ENCODE data around the gene RGS6. TPM values are rescaled to one million over a fixed set of nuclear protein-coding genes. Genes with fewer than 3 reads are reported as not detected.

Gene RGS6
- total RNA-seq, 2 donors from 2014 or later = 1.4 to 4.7 TPM

DNA sequence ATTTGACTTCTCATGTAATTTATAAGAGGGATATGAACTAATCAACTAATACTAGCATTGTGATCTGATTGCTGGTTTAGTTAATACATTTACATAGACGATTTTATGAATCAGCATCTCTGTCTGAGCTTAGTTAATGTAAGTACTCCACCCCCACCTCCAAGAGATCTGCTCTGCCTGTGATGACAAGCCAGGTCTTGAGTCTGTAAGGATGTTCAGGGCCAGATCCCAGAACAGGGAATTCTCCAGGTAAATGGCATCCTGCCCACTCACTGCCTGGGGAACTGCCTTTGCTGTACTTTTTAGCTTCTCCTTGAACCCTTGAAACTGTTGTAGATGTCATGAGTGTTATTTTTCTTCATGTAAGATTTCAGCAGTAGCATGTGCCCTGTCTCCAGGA lies 289.8 kb downstream of the RGS6 start:
- no peak for ATAC-seq (ENCODE audit: insufficient number of reproducible peaks, low FRiP score, low read depth)

DNA sequence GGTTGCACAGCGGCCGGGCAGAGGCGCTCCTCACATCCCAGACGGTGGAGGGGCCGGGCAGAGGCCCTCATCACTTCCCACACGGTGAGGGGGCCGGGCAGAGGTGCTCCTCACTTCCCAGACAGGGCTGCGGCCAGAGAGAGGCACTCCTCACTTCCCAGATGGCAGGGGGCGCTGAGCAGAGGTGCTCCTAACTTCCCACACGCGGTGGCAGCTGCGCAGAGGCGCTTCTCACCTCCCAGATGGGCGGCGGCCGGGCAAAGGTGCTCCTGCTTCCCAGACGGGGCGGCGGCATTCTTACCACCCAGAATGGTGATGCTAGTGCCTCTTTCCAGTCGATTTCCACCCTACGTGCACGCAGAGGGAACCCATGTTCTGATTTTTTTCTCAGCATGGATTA lies 304.4 kb downstream of the RGS6 start:
- TF ChIP-seq, protein P1, sequence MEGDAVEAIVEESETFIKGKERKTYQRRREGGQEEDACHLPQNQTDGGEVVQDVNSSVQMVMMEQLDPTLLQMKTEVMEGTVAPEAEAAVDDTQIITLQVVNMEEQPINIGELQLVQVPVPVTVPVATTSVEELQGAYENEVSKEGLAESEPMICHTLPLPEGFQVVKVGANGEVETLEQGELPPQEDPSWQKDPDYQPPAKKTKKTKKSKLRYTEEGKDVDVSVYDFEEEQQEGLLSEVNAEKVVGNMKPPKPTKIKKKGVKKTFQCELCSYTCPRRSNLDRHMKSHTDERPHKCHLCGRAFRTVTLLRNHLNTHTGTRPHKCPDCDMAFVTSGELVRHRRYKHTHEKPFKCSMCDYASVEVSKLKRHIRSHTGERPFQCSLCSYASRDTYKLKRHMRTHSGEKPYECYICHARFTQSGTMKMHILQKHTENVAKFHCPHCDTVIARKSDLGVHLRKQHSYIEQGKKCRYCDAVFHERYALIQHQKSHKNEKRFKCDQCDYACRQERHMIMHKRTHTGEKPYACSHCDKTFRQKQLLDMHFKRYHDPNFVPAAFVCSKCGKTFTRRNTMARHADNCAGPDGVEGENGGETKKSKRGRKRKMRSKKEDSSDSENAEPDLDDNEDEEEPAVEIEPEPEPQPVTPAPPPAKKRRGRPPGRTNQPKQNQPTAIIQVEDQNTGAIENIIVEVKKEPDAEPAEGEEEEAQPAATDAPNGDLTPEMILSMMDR (IDR thresholded peaks at IDR 0.05) = no peak
- Histone ChIP-seq H3K36me3 (no peaks in the 10 kb centered on the region), H3K4me3 (no peak overlapping the region), H3K4me1 (ENCODE audit: control insufficient read depth in 1 of 2, low read depth in 2 of 2) (peaks cover 0 to 6% of the 10 kb centered on the region in 2 donors), H3K27ac (no peak overlapping the region), H3K9me3 (no peaks in the 10 kb centered on the region), H3K27me3 (replicated peaks; ENCODE audit: insufficient read depth) (no peaks in the 10 kb centered on the region)
- ATAC-seq (ENCODE audit: insufficient number of reproducible peaks, low FRiP score, low read depth) = no peak
- DNase-seq (ENCODE audit: low spot score) = no peak

More for the DNA sequence above, 289.8 kb downstream of the RGS6 start:
- Histone ChIP-seq H3K9me3 (no peaks in the 10 kb centered on the region), H3K27ac (no peak overlapping the region), H3K4me1 (ENCODE audit: control insufficient read depth in 1 of 2, low read depth in 2 of 2) (no peaks in the 10 kb centered on the region), H3K4me3 (no peak overlapping the region), H3K36me3 (no peaks in the 10 kb centered on the region), H3K27me3 (replicated peaks; ENCODE audit: insufficient read depth) (no peaks in the 10 kb centered on the region)
- TF ChIP-seq, protein P1 (IDR thresholded peaks at IDR 0.05) = no peak
- no peak for DNase-seq (ENCODE audit: low spot score)

DNA sequence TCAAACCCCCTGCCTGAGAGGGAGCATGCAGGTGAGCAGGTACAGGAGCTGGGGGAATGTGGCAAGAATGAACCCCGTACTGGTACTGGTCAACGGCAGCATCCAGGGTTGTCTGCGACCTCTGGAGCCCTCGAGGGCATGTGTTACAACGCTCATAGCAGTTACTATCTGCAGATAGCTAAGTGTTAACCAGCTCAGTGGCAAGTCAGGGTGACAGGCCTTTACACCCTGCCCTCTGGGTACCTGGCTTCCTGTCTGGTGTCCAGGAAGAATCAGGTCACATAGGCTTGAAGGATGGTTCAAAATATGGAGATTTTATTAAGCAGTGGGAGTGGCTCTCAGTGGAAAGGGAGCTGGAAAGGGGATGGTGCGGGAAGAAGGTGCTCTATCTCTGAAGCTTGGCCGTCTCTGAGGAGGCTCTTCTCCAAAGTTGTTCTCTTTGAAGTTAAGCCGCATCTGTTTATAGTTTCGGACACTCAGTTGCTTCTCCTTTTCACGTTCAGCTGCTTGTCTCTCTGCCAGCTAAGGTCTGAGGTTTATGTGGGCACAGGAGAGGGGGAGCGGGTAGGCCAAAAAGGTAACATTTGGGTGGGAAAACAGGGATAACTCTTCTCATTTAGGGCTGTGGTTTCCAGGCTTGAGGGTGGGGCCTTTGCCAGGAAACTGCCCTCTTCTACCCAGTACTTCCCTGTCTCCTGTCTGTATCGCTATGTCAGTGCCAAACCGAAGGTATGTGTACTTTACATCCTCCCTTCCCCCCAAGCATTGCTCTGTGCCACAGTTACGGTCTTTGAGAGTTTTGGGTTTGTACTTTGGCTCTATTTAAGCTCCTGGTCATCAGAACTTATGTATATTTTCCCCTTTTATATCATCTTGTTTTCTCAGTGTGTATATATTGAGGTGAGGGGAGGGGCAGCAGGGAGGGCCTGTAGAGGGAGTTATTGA lies 305.8 kb downstream of the RGS6 start:
- H3K27me3 ChIP-seq (replicated peaks; ENCODE audit: insufficient read depth) = no peaks in the 10 kb centered on the region

DNA sequence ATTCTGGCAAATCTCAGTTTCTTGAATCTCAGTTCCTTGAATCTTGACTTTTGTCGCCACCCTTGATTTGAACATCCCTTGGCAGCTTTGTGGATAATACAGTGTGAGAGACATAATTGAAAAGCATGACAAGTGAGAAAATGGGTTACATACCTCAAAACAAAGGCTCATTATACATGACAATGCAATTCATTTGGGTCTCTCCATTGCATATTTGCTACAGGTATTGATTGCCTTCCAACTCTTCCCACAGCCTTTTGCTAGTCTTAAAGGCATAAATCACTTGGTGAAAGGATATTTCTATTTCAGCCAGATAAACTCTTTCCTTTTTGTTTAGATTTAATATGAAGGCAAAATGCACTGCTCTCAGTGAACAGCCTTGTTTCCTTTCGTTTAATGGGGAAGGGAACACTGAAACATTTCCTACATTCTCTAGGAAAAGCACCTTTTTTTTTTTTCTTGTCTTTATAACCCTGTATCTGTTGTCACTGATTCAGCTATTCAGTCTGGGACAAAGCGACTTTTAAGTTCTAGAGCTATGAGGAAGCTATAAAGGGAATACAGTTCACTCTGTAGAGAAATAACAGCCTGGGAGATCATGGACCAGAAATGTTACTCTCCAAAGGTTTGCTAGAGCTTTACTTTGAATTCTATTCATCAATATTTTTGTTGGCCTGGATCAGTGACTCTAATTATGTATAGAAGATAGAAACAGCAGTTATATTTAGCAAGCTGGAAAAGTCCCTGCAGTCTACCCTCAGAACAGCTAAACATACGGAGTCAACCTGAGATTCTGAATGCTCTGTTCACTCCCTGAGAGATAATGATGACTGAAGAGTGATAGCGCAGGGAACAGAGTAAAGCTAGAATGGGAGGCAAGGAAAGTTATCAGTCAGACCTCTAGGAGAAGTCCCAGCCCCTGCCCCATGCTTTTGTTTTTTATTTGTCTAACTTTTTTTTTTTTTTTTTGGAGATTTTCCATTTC lies 311.4 kb downstream of the RGS6 start:
- Histone ChIP-seq H3K4me1 (ENCODE audit: control insufficient read depth in 1 of 2, low read depth in 2 of 2) (peaks cover 0 to 33% of the 10 kb centered on the region in 2 donors), H3K9me3 (no peaks in the 10 kb centered on the region), H3K27me3 (replicated peaks; ENCODE audit: insufficient read depth) (no peaks in the 10 kb centered on the region), H3K4me3 (peak overlapping the region; percentile 3), H3K27ac (no peak overlapping the region), H3K36me3 (no peaks in the 10 kb centered on the region)
- no peak for DNase-seq (ENCODE audit: low spot score)
- no peak for ATAC-seq (ENCODE audit: insufficient number of reproducible peaks, low FRiP score, low read depth)
- TF ChIP-seq, protein P1 (IDR thresholded peaks at IDR 0.05) = no peak

More for the DNA sequence above, 305.8 kb downstream of the RGS6 start:
- Histone ChIP-seq H3K27ac (no peak overlapping the region), H3K4me3 (no peak overlapping the region), H3K4me1 (ENCODE audit: control insufficient read depth in 1 of 2, low read depth in 2 of 2) (peaks cover 0 to 17% of the 10 kb centered on the region in 2 donors), H3K36me3 (no peaks in the 10 kb centered on the region), H3K9me3 (no peaks in the 10 kb centered on the region)
- ATAC-seq (ENCODE audit: insufficient number of reproducible peaks, low FRiP score, low read depth) (no peak), DNase-seq (ENCODE audit: low spot score) (no peak)
- TF ChIP-seq, protein P1 (IDR thresholded peaks at IDR 0.05) = no peak
